Thyroid gland (tissue), 4 donors: ENCODE results near the gene SH3TC1.

ENCODE experiments used
- CTCF ChIP-seq, 6 experiments: fragments of 200-600 bp in 3 of 6; fragments of 450-650 bp in 3 of 6; sonication (generic) in 3 of 6; IDR thresholded peaks; one replicate each; pipeline ENCODE4 v1.5.1; 2016 to 2019; ENCODE audit warnings: antibody characterized with exemption in 6 of 6, mild to moderate bottlenecking in 2 of 6, inconsistent platforms in 1 of 6, moderate library complexity in 1 of 6
- POLR2A ChIP-seq, 2 donors: fragments of 450-650 bp; IDR thresholded peaks; one replicate each; pipeline ENCODE4 v1.6.1; 2017; ENCODE audit warnings: antibody characterized with exemption in 2 of 2, mild to moderate bottlenecking in 2 of 2, moderate library complexity in 1 of 2

GRCh38 chr4:8241211-8241779, 42.2 kb downstream of the SH3TC1 start:
- no peak for TF ChIP-seq CTCF (IDR thresholded peaks at IDR 0.05)
- no peak for TF ChIP-seq POLR2A (IDR thresholded peaks at IDR 0.05)
